Left lung (tissue), 10 donors: ENCODE measurements around the gene MED26. TPM values are rescaled to one million over a fixed set of nuclear protein-coding genes. Genes with fewer than 3 reads are reported as not detected.

Experiments used
- ATAC-seq: fragments of 200-7000 bp; cut with Tn5 transposase; one replicate; pipeline ENCODE4 v1.9.1; 2020; ENCODE audit warnings: moderate library complexity
- DNase-seq, 4 donors: peaks; one replicate each; pipeline ENCODE4 v3.0.0-alpha.2; 2013 to 2020
- H3K27ac ChIP-seq, 2 donors: fragments of 200-600 bp; sonication (generic) in 1 of 2; one replicate each; pipeline versions ENCODE4 v1.5.0 to v1.8.0; 2020 to 2021
- H3K27me3 ChIP-seq, 2 donors: fragments of 200-600 bp; sonication (generic) in 1 of 2; one replicate each; pipeline versions ENCODE4 v1.5.0 to v1.8.0; 2020 to 2021
- H3K36me3 ChIP-seq, 2 donors: fragments of 200-600 bp; sonication (generic) in 1 of 2; one replicate each; pipeline versions ENCODE4 v1.5.0 to v1.8.0; 2020 to 2021
- H3K4me1 ChIP-seq, 2 donors: fragments of 200-600 bp; one replicate each; pipeline ENCODE4 v1.8.0; 2021
- H3K4me3 ChIP-seq, 2 donors: fragments of 200-600 bp; sonication (generic) in 1 of 2; one replicate each; pipeline versions ENCODE4 v1.5.0 to v1.8.0; 2020 to 2021; ENCODE audit warnings: mild to moderate bottlenecking in 1 of 2
- H3K9me3 ChIP-seq, 2 donors: fragments of 200-600 bp; sonication (generic) in 1 of 2; one replicate each; pipeline versions ENCODE4 v1.5.0 to v1.8.0; 2020 to 2021
- intact Hi-C, 2 donors: fragments of 100-400 bp; cut with DNase I; formaldehyde crosslinking; loops; one replicate each; pipeline versions ENCODE4 v1.11.2 to v1.14.2; 2022
- polyA plus RNA-seq, 6 donors: library from polyadenylated mRNA; unstranded; fragments of 120-200 nt; gene quantifications; one replicate each; pipeline ENCODE4 v1.2.1, GENCODE V29; 2013; ENCODE audit not compliant: insufficient read length in 6 of 6
- total RNA-seq, 2 donors: library from RNA; stranded (reverse); fragmentation: NEBNext Ultra II Directional; extraction: Animal tissue kit (Norgen Biotek cat#: 25700); gene quantifications; one replicate each; pipeline ENCODE4 v1.2.1, GENCODE V29; 2021
- TF ChIP-seq, protein P1 (sequence below), 2 donors: fragments of 200-600 bp; sonication (generic) in 1 of 2; IDR thresholded peaks; one replicate each; pipeline versions ENCODE4 v1.5.0 to v1.8.0; 2021; ENCODE audit warnings: antibody characterized with exemption in 2 of 2
- donor health status: DM: no; HTN: yes; CAD: no.
- donor health status: DM: no; HTN: no; CAD: no.

Gene MED26
- total and polyA plus RNA-seq, 8 donors: 7.0 to 10.3 (median 8.8) TPM

DNA sequence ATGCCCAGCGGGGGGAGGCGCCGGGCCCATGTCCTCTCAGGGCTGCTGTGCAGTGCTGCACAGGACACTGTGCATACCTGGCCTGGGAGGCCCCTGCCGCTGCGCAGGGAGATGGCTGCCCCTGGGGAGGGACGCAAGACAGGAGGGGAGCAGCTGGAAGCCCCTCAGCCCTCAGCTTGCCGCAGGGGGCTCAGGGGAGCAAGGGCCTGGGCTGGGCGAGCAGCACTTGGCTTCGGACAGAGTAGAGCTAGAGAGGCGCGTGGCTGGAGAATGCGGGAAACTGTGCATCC, 96.7 kb downstream of the MED26 start:
- Histone ChIP-seq H3K9me3 (no peaks in the 10 kb centered on the region), H3K4me1 (no peaks in the 10 kb centered on the region), H3K27ac (no peak overlapping the region), H3K27me3 (no peaks in the 10 kb centered on the region), H3K36me3 (peaks cover 0 to 100% of the 10 kb centered on the region in 2 donors), H3K4me3 (no peak overlapping the region)
- TF ChIP-seq, protein P1, sequence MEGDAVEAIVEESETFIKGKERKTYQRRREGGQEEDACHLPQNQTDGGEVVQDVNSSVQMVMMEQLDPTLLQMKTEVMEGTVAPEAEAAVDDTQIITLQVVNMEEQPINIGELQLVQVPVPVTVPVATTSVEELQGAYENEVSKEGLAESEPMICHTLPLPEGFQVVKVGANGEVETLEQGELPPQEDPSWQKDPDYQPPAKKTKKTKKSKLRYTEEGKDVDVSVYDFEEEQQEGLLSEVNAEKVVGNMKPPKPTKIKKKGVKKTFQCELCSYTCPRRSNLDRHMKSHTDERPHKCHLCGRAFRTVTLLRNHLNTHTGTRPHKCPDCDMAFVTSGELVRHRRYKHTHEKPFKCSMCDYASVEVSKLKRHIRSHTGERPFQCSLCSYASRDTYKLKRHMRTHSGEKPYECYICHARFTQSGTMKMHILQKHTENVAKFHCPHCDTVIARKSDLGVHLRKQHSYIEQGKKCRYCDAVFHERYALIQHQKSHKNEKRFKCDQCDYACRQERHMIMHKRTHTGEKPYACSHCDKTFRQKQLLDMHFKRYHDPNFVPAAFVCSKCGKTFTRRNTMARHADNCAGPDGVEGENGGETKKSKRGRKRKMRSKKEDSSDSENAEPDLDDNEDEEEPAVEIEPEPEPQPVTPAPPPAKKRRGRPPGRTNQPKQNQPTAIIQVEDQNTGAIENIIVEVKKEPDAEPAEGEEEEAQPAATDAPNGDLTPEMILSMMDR (IDR thresholded peaks at IDR 0.05): no peak
- no peak for ATAC-seq
- DNase-seq: no peak
- intact Hi-C loops: no loop called here

DNA sequence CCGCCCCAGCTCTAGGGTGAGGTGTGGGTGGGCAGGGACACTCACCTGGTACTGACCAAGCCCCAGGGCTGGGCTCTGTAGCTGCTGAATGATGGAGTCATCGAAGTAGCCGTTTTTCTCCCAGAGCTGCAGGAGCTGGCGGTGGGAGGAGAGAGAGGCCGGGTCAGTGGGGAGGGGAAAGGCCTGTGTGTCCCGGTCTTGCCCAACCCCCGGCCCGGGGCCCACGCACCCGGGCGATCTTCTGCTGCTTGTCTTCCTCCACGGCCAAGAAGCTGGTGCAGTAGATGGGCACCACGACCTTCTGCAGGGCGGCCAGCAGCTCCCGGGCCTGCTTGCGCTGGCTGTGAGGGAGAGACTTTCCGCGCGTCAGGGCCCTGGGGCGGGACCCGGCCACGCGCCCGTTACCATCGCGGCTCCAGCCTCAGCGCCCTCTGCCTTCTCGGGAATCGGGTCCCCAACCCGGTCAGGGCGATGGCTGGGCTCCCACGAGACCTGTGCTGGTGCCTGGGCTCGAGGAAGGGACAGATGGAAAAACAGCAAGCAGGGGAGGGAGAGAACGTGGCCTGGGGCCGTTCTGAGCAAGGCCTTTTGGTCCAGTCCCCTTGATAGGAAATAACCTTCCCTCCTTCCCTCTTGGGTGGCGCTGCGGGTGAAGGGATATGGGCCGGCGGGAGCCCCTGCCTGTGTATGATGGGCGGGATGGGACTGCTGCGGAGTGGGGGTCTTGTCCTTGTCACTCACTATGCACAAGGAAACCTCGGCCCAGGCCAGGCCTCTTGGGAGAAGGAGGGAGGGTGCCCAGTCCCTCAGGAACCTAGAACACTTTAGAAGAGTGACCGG, 97.2 kb downstream of the MED26 start:
- no peaks in the 10 kb centered on the region for H3K27me3 ChIP-seq
- ATAC-seq (no peak), DNase-seq (no peak)
- H3K9me3 ChIP-seq: no peaks in the 10 kb centered on the region
- TF ChIP-seq, protein P1 (IDR thresholded peaks at IDR 0.05): no peak
- peaks cover 0 to 100% of the 10 kb centered on the region in 2 donors for H3K36me3 ChIP-seq
- no peak overlapping the region for H3K4me3 ChIP-seq
- no peaks in the 10 kb centered on the region for H3K4me1 ChIP-seq
- intact Hi-C loops: no loop called here
- no peak overlapping the region for H3K27ac ChIP-seq

DNA sequence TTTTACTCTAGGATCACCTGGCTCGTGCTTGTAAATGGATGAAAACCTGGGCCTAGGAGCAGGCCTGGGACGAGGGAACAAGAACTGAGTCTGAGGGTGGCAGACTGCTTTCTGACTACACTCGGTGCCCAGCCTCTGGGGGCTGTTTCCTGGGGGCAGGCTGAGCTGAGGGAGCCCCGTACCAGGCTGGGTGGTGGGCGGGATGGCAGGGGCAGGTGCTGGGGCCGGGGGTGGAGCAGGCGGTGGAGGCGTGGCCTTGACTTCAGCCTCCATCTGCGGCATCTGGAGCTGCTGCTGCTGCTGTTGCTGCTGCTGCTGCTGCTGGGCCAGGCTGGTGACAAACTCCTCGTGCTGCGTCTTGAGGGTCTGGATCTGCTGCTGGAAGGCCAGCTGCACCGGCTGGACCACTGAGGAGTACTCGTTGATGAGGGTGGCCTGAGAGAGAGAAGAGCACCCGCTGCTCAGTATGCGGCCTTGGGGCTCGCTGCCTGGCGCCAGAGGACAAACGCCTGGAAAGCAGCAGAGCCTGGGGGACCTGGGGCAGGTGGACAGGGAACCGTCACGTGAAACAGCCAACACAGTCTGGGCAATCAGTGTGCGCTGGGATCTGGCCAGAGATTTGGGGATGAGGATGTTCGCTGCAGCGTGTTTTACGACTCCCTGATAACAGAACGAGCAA, 98.4 kb downstream of the MED26 start:
- Histone ChIP-seq H3K36me3 (peaks cover 0 to 100% of the 10 kb centered on the region in 2 donors), H3K27me3 (no peaks in the 10 kb centered on the region)
- intact Hi-C loops: no loop called here

DNA sequence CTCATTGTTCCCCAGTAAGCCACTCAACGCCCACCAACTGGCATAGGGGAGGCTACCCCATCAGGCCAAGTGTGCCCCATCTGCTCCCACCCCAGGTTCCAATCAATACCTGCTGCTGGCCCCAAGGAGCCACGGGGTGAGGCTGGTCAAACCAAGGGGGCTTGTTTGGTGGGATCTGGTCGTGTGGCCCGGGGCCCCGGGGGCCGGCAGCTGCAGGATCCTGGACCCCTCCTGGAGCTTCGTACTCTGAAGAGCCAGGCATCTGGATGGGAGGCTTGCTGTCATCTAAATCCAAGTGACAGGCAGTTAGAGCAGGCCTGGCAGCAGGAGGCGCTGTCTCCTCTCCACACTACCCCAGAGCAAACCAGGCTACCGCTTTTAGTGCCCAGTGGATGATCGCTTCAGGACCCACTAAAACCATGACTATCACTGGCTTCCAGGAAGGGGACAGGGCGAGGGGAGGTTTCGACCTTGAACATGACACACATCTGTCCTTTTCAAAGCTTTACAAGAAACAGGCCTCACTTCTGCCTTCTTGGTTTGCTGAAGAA, 100.0 kb downstream of the MED26 start:
- H3K4me3 ChIP-seq: no peak overlapping the region
- ATAC-seq: no peak
- no peak for DNase-seq
- TF ChIP-seq, protein P1 (IDR thresholded peaks at IDR 0.05): no peak
- H3K4me1 ChIP-seq: no peaks in the 10 kb centered on the region
- H3K27ac ChIP-seq: no peak overlapping the region
- intact Hi-C loops: no loop called here
- H3K27me3 ChIP-seq: no peaks in the 10 kb centered on the region
- peaks cover 0 to 100% of the 10 kb centered on the region in 2 donors for H3K36me3 ChIP-seq
- H3K9me3 ChIP-seq: no peaks in the 10 kb centered on the region

More for the DNA sequence above, 98.4 kb downstream of the MED26 start:
- H3K4me1 ChIP-seq: no peaks in the 10 kb centered on the region
- TF ChIP-seq, protein P1 (IDR thresholded peaks at IDR 0.05): no peak
- no peak overlapping the region for H3K4me3 ChIP-seq
- ATAC-seq: no peak
- H3K9me3 ChIP-seq: no peaks in the 10 kb centered on the region
- no peak overlapping the region for H3K27ac ChIP-seq
- DNase-seq: no peak

DNA sequence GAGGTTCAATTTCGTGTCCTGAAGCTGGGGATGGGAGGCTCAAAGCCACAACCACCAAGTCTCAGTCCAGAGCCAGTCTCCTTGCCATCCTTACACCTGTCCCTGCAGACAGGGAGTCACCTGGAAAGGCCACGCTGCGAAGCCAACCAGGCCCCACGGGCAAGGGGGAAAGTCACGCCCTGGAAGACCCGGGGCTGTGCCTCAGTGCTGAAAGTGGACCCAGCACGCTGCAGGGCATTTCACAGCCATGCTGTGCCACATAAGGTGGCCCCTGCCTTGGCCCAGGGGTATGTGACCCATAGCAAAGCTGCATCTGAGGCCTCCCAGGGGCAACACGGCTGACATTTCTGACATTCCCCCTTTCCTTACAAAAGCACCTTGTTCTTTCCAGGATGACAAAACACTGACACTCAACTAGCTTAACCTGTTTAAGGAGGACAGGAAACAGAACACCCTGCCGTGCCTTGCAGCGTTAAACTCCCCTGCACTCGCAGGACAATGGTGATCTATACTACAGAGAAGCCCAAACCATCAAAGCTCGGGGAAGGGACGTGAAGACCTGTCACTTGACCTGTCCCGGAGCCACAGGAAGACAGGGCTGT, 100.6 kb downstream of the MED26 start:
- Histone ChIP-seq H3K27me3 (no peaks in the 10 kb centered on the region), H3K4me3 (no peak overlapping the region), H3K9me3 (no peaks in the 10 kb centered on the region), H3K27ac (no peak overlapping the region), H3K36me3 (peaks cover 0 to 100% of the 10 kb centered on the region in 2 donors), H3K4me1 (no peaks in the 10 kb centered on the region)
- ATAC-seq (no peak), DNase-seq (no peak)
- TF ChIP-seq, protein P1 (IDR thresholded peaks at IDR 0.05): no peak
- intact Hi-C loops: no loop called here
